Measurements from ENCODE around the gene MKNK2. TPM values are rescaled to one million over a fixed set of nuclear protein-coding genes. Genes with fewer than 3 reads are reported as not detected.

The MKNK2 gene
- total and polyA plus RNA-seq, 11 donors, result 110 to 318 (median 155) TPM

DNA sequence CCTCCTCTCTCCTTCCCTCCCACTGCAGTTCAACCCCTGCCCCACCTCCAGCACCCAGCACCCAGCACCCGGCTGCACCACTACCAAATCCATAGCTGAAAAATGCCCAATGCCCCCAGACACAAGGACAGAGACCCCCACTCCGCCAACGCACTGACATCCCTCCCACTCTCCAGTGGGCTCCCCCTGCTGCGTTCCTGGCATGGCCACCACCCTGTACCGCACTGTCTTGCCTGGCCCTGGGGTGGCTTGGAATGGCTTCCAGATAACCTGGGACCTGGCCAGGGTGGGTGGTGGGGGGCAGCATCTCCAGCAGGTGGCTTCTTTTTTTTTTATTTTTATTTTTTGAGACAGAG is 5.8 kb upstream of the MKNK2 start:
- intact Hi-C loops (cut with DNase I), result loop anchor here in 1 of 10 donors (10.0 kb wide), 1 partner anchor 782 kb away; the partner anchor contains the start of gene FAM174C
- DNase-seq (no peak), ATAC-seq (no peak)
- Histone ChIP-seq H3K9me3 (no peaks in the 10 kb centered on the region), H3K4me3 (no peak overlapping the region), H3K27ac (peak overlapping the region; percentile 21 to 100 (median 88)), H3K4me1 (peaks cover 13 to 77% (median 55%) of the 10 kb centered on the region in 12 donors), H3K36me3 (no peaks in the 10 kb centered on the region), H3K27me3 (no peaks in the 10 kb centered on the region)
- 40 to 63% (median 54%) methylated on average over 5 of the region's 5 CpGs for WGBS, 4 donors
- no peak for TF ChIP-seq POLR2A (IDR thresholded peaks at IDR 0.05)
- TF ChIP-seq, protein P1, sequence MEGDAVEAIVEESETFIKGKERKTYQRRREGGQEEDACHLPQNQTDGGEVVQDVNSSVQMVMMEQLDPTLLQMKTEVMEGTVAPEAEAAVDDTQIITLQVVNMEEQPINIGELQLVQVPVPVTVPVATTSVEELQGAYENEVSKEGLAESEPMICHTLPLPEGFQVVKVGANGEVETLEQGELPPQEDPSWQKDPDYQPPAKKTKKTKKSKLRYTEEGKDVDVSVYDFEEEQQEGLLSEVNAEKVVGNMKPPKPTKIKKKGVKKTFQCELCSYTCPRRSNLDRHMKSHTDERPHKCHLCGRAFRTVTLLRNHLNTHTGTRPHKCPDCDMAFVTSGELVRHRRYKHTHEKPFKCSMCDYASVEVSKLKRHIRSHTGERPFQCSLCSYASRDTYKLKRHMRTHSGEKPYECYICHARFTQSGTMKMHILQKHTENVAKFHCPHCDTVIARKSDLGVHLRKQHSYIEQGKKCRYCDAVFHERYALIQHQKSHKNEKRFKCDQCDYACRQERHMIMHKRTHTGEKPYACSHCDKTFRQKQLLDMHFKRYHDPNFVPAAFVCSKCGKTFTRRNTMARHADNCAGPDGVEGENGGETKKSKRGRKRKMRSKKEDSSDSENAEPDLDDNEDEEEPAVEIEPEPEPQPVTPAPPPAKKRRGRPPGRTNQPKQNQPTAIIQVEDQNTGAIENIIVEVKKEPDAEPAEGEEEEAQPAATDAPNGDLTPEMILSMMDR (IDR thresholded peaks at IDR 0.05), result no peak

DNA sequence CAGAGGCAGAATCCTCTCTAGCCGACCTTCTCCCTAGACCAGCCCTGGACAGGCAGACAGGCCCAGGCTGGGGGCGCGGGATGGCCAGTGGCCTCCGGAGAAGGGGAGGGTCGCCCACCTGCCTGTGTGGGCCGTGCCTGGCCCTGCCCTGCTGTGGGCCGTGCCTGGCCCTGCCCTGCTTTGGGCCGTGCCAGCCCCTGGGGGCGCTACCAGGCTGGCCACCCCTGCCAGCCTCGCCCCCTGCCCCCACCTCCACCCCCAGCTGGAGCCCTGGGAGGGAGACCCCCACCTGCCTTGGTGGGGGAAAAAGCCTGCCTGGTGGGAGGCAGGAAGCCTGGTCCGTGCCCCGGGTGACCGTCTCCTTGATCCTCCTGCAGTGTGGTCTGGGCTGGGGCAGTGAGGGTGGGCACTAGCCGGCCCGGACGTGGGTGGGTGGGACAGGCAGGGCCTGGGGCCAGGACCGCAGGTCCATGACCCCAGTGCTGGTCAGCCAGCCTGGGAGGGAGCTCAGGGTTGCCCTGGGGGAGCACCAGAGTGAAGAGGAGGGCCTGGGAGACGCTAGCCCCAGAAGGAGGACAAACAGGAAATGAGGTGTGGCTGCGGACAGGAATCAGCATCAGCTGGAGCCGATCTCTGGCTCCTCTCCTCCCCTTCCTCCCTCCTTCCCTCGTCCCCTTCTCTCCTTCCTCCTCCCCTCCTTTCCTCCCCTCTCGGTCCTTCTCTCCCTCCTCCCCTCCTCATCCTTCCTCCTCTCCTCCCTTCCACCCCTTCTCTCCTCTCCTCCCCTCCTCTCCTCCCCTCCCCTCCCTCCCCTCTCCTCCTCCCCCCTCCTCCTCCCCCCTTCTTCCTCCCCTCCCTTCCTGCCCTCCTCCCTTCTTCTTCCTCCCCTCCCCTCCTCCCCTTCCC is 5.1 kb upstream of the MKNK2 start:
- DNase-seq, result peak; percentile 74 to 79 (median 77)
- Histone ChIP-seq H3K4me1 (peaks cover 13 to 81% (median 60%) of the 10 kb centered on the region in 12 donors), H3K4me3 (peak overlapping the region in 11 of 12 donors; percentile 16 to 57 (median 42))

DNA sequence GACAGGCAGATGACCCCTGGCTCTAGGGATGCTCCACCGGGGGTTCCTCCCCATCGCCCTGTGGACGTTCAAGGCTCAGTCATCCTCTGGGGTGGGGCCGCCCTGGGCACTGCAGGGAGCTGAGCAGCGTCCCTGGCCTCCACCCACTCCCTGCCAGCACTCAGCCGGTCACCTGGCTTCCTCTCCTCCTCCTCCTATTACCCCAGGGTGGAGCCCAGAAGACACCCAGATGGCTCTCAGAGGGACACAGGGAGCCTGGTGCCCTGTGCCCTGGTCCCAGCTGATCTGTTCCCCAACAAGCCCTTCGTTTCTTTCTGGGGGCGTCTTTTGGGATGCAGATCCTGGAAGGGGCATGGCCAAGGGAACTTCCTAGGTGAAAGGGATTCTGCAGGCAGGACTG is 3.7 kb upstream of the MKNK2 start:
- TF ChIP-seq POLR2A (IDR thresholded peaks at IDR 0.05), result no peak
- TF ChIP-seq, protein P1 (IDR thresholded peaks at IDR 0.05), result no peak
- H3K36me3 ChIP-seq, result no peaks in the 10 kb centered on the region
- intact Hi-C loops (cut with DNase I), result loop anchor here in 1 of 10 donors (10.0 kb wide), 1 partner anchor 780 kb away; the partner anchor contains the start of gene FAM174C

More for the DNA sequence above, 5.1 kb upstream of the MKNK2 start:
- Histone ChIP-seq H3K27ac (peak overlapping the region; percentile 85 to 100 (median 94)), H3K36me3 (no peaks in the 10 kb centered on the region), H3K27me3 (no peaks in the 10 kb centered on the region), H3K9me3 (no peaks in the 10 kb centered on the region)
- intact Hi-C loops (cut with DNase I), result loop anchor here in 1 of 10 donors (10.0 kb wide), 1 partner anchor 781 kb away; the partner anchor contains the start of gene FAM174C
- WGBS, 4 donors, result 33 to 43% (median 39%) methylated on average over 19 to 22 of the region's 22 CpGs
- peak in 1 of 2 donors; percentile 40 for TF ChIP-seq POLR2A (IDR thresholded peaks at IDR 0.05)
- TF ChIP-seq, protein P1 (IDR thresholded peaks at IDR 0.05), result no peak
- peak in 3 of 4 donors; percentile 11 to 41 (median 29) for ATAC-seq

More for the DNA sequence above, 3.7 kb upstream of the MKNK2 start:
- no peak for DNase-seq
- no peak for ATAC-seq
- Histone ChIP-seq H3K27me3 (no peaks in the 10 kb centered on the region), H3K27ac (peak overlapping the region; percentile 10 to 100 (median 72)), H3K4me1 (peaks cover 8 to 70% (median 50%) of the 10 kb centered on the region in 12 donors), H3K4me3 (no peak overlapping the region), H3K9me3 (no peaks in the 10 kb centered on the region)
- WGBS, 4 donors, result 69 to 74% (median 73%) methylated on average over 8 of the region's 8 CpGs
